ENCODE results near the gene PPP4R1.

The PPP4R1 gene

DNA sequence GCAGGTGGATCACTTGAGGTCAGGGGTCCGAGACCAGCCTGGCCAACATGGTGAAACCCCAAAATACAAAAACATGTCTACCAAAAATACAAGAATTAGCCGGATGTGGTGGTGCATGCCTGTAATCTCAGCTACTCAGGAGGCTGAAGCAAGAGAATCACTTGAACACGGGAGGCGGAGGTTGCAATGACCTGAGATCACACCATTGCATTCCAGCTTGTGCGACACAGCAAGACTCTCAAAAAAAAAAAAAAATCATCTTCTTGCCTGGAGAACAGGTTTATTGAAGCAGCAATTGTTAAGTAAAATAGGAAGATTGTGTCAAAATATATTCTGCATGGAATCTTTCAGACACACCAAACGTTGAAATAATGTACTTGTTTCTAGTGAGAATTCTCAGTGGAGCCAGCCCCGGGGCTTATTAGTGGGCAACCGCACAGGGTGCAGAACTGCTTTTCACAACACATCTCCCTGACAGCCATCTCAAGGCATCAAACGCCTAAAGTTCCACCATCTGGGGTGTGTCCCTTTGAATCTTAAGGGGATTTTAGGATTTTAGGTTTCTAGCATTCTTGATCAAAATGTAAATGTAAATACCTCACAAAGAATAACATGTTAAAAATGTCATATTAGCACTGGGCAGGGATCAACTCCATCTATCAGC, 28.6 kb upstream of the PPP4R1 start:
- TF ChIP-seq GATA3 (IDR thresholded peaks at IDR 0.05; ENCODE audit: low read depth, low read length) (no peak), GATA2 (IDR thresholded peaks at IDR 0.05; ENCODE audit: low read depth, low read length) (no peak)

DNA sequence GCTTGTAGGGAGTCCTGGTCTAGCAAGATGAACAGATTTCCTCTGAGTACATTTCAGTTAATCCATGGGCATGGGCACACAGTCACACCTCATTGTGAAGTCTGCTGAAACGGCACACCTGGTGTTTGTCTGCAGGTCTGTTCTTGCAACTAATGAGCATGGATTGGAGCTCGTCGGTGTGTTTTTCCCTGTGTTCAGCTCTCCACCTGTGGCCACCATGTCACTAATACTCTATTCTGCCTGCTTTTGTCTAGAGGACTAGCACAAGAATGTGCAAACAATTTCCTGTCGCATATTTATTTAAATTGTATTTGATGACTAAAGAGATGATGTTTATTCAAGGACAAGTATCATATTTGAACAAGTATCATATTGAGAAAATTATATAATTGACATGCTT, 24.5 kb upstream of the PPP4R1 start:
- TF ChIP-seq GATA2 (IDR thresholded peaks at IDR 0.05; ENCODE audit: low read depth, low read length) (no peak), GATA3 (IDR thresholded peaks at IDR 0.05; ENCODE audit: low read depth, low read length) (no peak)

GRCh38 chr18:9637036-9637767, 22.8 kb upstream of the PPP4R1 start:
- TF ChIP-seq GATA3 (IDR thresholded peaks at IDR 0.05; ENCODE audit: low read depth, low read length) (no peak), GATA2 (IDR thresholded peaks at IDR 0.05; ENCODE audit: low read depth, low read length) (no peak)

- TF ChIP-seq GATA3 (IDR thresholded peaks at IDR 0.05; ENCODE audit: low read depth, low read length) (no peak), GATA2 (IDR thresholded peaks at IDR 0.05; ENCODE audit: low read depth, low read length) (no peak)
Observed at GRCh38 chr18:9634856-9635255, 20.5 kb upstream of the PPP4R1 start.

- no peak for TF ChIP-seq GATA3 (IDR thresholded peaks at IDR 0.05; ENCODE audit: low read depth, low read length)
- no peak for TF ChIP-seq GATA2 (IDR thresholded peaks at IDR 0.05; ENCODE audit: low read depth, low read length)
Observed at GRCh38 chr18:9631814-9632496, 17.6 kb upstream of the PPP4R1 start.

- TF ChIP-seq GATA3 (IDR thresholded peaks at IDR 0.05; ENCODE audit: low read depth, low read length) = no peak
- no peak for TF ChIP-seq GATA2 (IDR thresholded peaks at IDR 0.05; ENCODE audit: low read depth, low read length)
Observed at GRCh38 chr18:9630444-9630843, 16.1 kb upstream of the PPP4R1 start.

DNA sequence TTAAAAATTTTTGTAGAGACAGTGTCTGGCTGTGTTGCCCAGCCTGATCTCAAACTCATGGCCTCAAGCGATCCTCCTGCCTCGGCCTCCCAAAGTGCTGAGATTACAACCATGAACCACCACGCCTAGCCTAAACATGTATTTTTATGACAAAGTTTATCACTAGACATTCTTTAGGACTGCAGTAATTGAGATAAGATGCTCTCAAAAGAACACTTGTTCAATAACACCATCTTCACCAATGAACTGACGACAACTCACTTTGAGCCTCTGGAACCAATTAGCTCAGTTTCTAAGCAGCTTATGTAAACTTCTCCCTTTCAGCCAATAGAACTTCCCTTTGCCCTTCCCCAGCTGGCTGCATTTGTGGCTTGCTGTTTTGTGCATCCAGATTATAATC, 15.3 kb upstream of the PPP4R1 start:
- TF ChIP-seq GATA3 (IDR thresholded peaks at IDR 0.05; ENCODE audit: low read depth, low read length) (no peak), GATA2 (IDR thresholded peaks at IDR 0.05; ENCODE audit: low read depth, low read length) (no peak)

GRCh38 chr18:9628984-9629383, 14.6 kb upstream of the PPP4R1 start:
- TF ChIP-seq GATA2 (IDR thresholded peaks at IDR 0.05; ENCODE audit: low read depth, low read length) (no peak), GATA3 (IDR thresholded peaks at IDR 0.05; ENCODE audit: low read depth, low read length) (no peak)

- TF ChIP-seq GATA3 (IDR thresholded peaks at IDR 0.05; ENCODE audit: low read depth, low read length) = no peak
- no peak for TF ChIP-seq GATA2 (IDR thresholded peaks at IDR 0.05; ENCODE audit: low read depth, low read length)
Observed at GRCh38 chr18:9627642-9628041, 13.3 kb upstream of the PPP4R1 start.

DNA sequence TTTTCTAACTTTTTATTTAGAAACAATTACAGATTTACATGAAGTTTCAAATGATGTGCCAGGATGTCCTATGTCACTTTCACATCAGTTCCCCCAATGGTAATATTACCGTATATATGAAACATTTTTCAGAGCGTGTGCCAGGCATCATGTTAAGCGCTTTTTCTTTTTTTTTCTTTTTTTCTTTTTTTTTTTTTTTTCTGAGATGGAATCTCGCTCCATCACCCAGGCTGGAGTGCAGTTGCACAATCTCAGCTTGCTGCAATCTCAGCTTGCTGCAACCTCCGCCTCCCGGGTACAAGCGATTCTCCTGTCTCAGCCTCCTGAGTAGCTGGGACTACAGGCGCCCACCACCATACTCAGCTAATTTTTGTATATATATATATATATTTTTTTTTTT, 5.6 kb upstream of the PPP4R1 start:
- no peak for TF ChIP-seq GATA3 (IDR thresholded peaks at IDR 0.05; ENCODE audit: low read depth, low read length)
- TF ChIP-seq GATA2 (IDR thresholded peaks at IDR 0.05; ENCODE audit: low read depth, low read length) = no peak

DNA sequence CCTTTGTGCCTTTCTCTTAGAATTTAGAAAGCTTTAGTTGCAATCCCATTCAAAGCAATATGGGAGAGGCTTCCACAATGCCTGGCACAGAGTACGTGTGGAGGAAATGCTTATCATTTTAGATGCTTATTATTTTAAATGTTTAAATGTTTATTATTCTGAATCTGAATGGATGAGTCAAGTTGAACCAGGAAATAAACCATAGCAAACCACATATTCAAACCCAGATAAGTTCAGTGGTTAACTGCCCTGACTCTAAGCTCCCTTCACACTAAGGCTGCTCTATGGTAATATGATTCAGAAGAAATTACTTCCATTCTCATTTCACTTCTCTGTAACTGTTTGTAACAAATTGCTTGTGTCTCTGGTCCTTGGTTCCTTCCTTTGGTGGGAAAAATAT, 5.2 kb upstream of the PPP4R1 start:
- TF ChIP-seq GATA3 (IDR thresholded peaks at IDR 0.05; ENCODE audit: low read depth, low read length) (no peak), GATA2 (IDR thresholded peaks at IDR 0.05; ENCODE audit: low read depth, low read length) (no peak)

DNA sequence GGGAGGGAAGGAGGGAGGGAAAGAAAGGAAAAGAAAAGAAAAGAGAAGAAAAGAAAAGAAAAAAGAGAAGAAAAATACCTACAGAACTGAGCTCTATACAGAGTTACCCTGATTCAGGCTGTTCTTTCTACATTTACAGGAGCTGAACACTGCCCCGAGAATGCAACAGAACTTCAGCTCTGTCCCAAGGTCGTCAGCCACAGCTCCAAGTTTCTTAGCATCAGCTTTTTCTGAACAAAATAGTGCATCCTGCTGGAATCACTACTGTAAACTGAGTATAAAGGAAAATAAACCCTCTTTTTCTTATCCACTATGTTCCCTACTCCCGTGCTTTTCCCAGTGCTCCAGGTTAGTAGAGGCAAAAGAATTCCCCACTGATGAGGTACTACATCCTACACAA, 4.7 kb upstream of the PPP4R1 start:
- TF ChIP-seq GATA3 (IDR thresholded peaks at IDR 0.05; ENCODE audit: low read depth, low read length) = no peak
- no peak for TF ChIP-seq GATA2 (IDR thresholded peaks at IDR 0.05; ENCODE audit: low read depth, low read length)

DNA sequence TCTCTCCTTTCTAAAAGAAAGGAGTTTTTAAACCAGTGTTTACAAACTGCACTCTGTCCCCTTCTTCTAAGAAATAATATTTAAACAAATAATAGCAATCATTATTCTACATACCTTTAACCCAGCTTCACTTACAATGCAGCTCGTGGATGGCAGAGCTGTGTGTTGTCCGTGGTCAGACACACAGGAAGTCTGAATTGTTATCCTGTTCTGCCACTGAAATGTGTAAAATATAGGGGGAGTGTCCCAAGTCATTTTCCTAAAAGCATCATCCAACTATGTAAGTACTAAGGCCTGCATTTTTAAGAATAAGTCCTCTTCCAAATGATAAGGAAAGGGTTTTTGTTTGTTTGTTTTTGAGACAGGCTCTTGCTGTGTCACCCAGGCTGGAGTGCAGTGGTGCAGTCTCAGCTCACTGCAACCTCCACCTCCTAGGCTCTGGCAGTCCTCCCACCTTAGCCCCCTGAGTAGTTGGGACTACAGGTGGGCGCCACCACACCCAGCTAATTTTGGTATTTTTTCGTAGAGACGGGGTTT, 2.7 kb upstream of the PPP4R1 start:
- TF ChIP-seq GATA3 (IDR thresholded peaks at IDR 0.05; ENCODE audit: low read depth, low read length) = no peak
- TF ChIP-seq GATA2 (IDR thresholded peaks at IDR 0.05; ENCODE audit: low read depth, low read length) = no peak

DNA sequence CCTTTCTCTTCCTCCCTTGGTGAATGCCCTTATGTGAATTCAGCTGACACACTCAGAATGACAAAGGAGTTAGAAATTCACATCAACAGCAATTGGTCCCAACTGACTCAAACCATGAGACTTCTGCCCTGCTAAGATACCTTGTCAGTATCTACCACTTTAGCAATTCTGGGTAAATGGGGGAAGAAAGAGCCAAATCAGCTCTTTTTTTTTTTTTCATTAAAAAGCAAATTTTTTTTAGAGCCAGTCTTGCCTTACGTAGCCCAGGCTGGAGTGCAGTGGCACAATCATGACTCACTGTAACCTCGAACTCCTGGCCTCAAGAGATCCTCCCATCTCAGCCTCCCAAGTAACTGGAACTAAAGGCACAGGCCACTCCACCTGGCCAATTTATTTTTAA, 1.7 kb upstream of the PPP4R1 start:
- no peak for TF ChIP-seq GATA3 (IDR thresholded peaks at IDR 0.05; ENCODE audit: low read depth, low read length)
- no peak for TF ChIP-seq GATA2 (IDR thresholded peaks at IDR 0.05; ENCODE audit: low read depth, low read length)

All from SH-SY5Y (cell line).